AG10803 (cell line): Measurements from ENCODE around the gene TIMM21.

Experiments used
- DNase-seq: peaks from one replicate; pipeline ENCODE4 v3.0.0; 2010; ENCODE audit warnings: low read depth
- H3K4me3 ChIP-seq: 2 replicates; pipeline ENCODE4 v1.5.1; 2011; ENCODE audit warnings: mild to moderate bottlenecking, low read length, control low read depth
- CTCF ChIP-seq: conservative IDR thresholded peaks from 2 replicates; pipeline ENCODE4 v1.5.1; 2011; ENCODE audit warnings: mild to moderate bottlenecking, low read length, control low read depth, inconsistent platforms

Gene TIMM21

GRCh38 chr18:74153793-74154192 is 5.5 kb downstream of the TIMM21 start:
- no peak for TF ChIP-seq CTCF
- no peak overlapping the region for H3K4me3 ChIP-seq
- DNase-seq: no peak

DNA sequence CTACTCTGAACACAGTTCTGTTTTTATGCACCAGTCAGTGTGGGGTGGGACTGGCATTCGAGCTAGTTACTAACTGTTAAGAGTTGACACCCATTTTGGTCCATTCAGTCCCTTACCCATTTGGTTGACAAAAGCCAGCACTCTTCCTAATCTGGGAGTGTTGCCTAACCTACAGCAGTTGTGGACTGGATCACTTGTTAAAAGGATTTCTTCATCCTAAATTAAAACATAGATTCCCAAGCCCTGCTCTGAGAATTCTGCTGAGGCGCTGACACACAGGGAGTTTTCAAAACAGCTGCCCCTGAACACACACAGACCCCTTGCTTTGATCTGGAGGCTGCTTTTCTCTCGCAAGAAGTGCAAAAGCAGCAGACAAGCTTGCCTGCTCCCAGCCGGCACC is 6.4 kb downstream of the TIMM21 start:
- H3K4me3 ChIP-seq: no peak overlapping the region
- no peak for DNase-seq
- no peak for TF ChIP-seq CTCF

- DNase-seq: no peak
- TF ChIP-seq CTCF: no peak
Observed at GRCh38 chr18:74155276-74155675, 7.0 kb downstream of the TIMM21 start.

GRCh38 chr18:74163019-74163660 is 14.8 kb downstream of the TIMM21 start:
- no peak overlapping the region for H3K4me3 ChIP-seq
- TF ChIP-seq CTCF: no peak; the same call in 1 of the 2 replicates
- no peak for DNase-seq

More at GRCh38 chr18:74155276-74155675, 7.0 kb downstream of the TIMM21 start:
- no peak overlapping the region for H3K4me3 ChIP-seq

GRCh38 chr18:74166386-74166785 is 18.1 kb downstream of the TIMM21 start:
- no peak for DNase-seq
- TF ChIP-seq CTCF: no peak
- no peak overlapping the region for H3K4me3 ChIP-seq

- H3K4me3 ChIP-seq: peak overlapping the region; percentile 2
- DNase-seq: peak; percentile 4
- TF ChIP-seq CTCF: no peak
Observed at GRCh38 chr18:74171910-74172606, 23.7 kb downstream of the TIMM21 start.
